Heart left ventricle (tissue), 16 donors: ENCODE measurements around the gene KLHL29. TPM values are rescaled to one million over a fixed set of nuclear protein-coding genes. Genes with fewer than 3 reads are reported as not detected.
A peak's percentile ranks its signal among the peaks of the same experiment; 100 is the strongest.

ENCODE experiments used
- ATAC-seq, 4 donors: fragments of 200-7000 bp; cut with Tn5 transposase; one replicate each; pipeline ENCODE4 v1.9.1; 2020 to 2022; ENCODE audit warnings: moderate library complexity in 4 of 4, mild to moderate bottlenecking in 3 of 4, moderate number of reproducible peaks in 1 of 4
- DNase-seq, 5 donors: peaks; one replicate each; pipeline ENCODE4 v3.0.0-alpha.2; 2020
- H3K27ac ChIP-seq, 12 donors: fragments of 200-600 bp; sonication (generic) in 4 of 12; one replicate each; pipeline versions ENCODE4 v1.5.0 to v1.8.0; 2016 to 2022; ENCODE audit warnings: mild to moderate bottlenecking in 2 of 12
- H3K27me3 ChIP-seq, 9 donors: fragments of 200-600 bp; sonication (generic) in 2 of 9; one replicate each; pipeline versions ENCODE4 v1.5.1 to v1.8.0; 2016 to 2022; ENCODE audit warnings: mild to moderate bottlenecking in 3 of 9
- H3K36me3 ChIP-seq, 9 donors: fragments of 200-600 bp; sonication (generic) in 2 of 9; one replicate each; pipeline versions ENCODE4 v1.5.0 to v1.8.0; 2018 to 2022; ENCODE audit warnings: mild to moderate bottlenecking in 2 of 9
- H3K4me1 ChIP-seq, 12 donors: fragments of 200-600 bp; sonication (generic) in 4 of 12; one replicate each; pipeline versions ENCODE4 v1.5.0 to v1.8.0; 2016 to 2022; ENCODE audit warnings: mild to moderate bottlenecking in 3 of 12
- H3K4me3 ChIP-seq, 12 donors: fragments of 200-600 bp; sonication (generic) in 4 of 12; one replicate each; pipeline versions ENCODE4 v1.5.0 to v1.8.0; 2017 to 2022; ENCODE audit warnings: mild to moderate bottlenecking in 9 of 12, moderate library complexity in 4 of 12
- H3K9me3 ChIP-seq, 12 donors: fragments of 200-600 bp; sonication (generic) in 4 of 12; one replicate each; pipeline versions ENCODE4 v1.5.0 to v1.8.0; 2016 to 2022; ENCODE audit warnings: mild to moderate bottlenecking in 1 of 12
- POLR2A ChIP-seq, 2 donors: fragments of 450-650 bp; IDR thresholded peaks; one replicate each; pipeline ENCODE4 v1.6.1; 2017; ENCODE audit warnings: antibody characterized with exemption in 2 of 2, mild to moderate bottlenecking in 2 of 2, moderate library complexity in 2 of 2
- WGBS, 4 donors: extraction: QIAGEN DNeasy Blood & Tissue Kit in 2 of 4; methylation state at CpG; one replicate each; pipeline versions ENCODE4 v1.1.5 to v1.1.7; 2013 to 2018; 5-methylcytosine and 5-hydroxymethylcytosine counted together
- intact Hi-C, 10 donors: fragments of 100-400 bp; cut with DNase I; formaldehyde crosslinking; loops; one replicate each; pipeline versions ENCODE4 v1.11.1 to v1.14.2; 2022
- polyA plus RNA-seq, 2 donors: library from polyadenylated mRNA; stranded (reverse); fragments of 200-250 nt; gene quantifications; one replicate each; pipeline ENCODE4 v1.2.3, GENCODE V29; 2013
- total RNA-seq, 9 donors: library from RNA; depleted of rRNA in 2 of 9; stranded (reverse); fragments of >200 nt in 2 of 9; fragmentation: NEBNext Ultra II Directional in 3 of 9; extraction: Animal tissue kit (Norgen Biotek cat#: 25700) in 3 of 9; gene quantifications; one replicate each; pipeline versions ENCODE4 v1.1.0 to v1.2.4, GENCODE V29; 2016 to 2023
- TF ChIP-seq, protein P1 (sequence below), 12 donors: fragments of 200-600 bp; sonication (generic) in 4 of 12; IDR thresholded peaks; one replicate each; pipeline versions ENCODE4 v1.5.0 to v1.8.0; 2018 to 2022; ENCODE audit warnings: antibody characterized with exemption in 12 of 12, mild to moderate bottlenecking in 5 of 12
- donor health status: ischemic (EF 13 %, LVEDD 7.1; RV severe dilation, severe dysfunction).
- donor health status: healthy with polysubstance abuse.
- donor health status: DM: no; HTN: yes; CAD: no.
- donor health status: DM: no; HTN: no; CAD: no.
- donor health status: ischemic (EF 25% LVEDD 6.9; RV normal size, moderate dysfunction).
- donor health status: ischemic (EF 25% LVEDD 5.7; RV mildly dilated, moderate dysfunction).
- donor health status: healthy.
- donor health status: DM: yes; HTN: yes; CAD: no.
- donor health status: ischemic (EF 35%, LVEDD 5.7; RV mildly dilated, moderate dysfunction).
- donor health status: nonischemic (EF 11% LVEDD 7.7; RV severe dilation, severe dysfunction).
- donor health status: DM: yes; HTN: yes; CAD: no.
- donor health status: PGD.
- donor health status: ischemic (EF 29% LVEDD 5.4; RV normal size, mild dysfunction).
- donor health status: nonischemic (EF 23%, LVEDD 6.1; RV moderate dilation, normal function).

The KLHL29 gene
- total and polyA plus RNA-seq, 11 donors, result 0.74 to 2.7 (median 1.1) TPM

DNA sequence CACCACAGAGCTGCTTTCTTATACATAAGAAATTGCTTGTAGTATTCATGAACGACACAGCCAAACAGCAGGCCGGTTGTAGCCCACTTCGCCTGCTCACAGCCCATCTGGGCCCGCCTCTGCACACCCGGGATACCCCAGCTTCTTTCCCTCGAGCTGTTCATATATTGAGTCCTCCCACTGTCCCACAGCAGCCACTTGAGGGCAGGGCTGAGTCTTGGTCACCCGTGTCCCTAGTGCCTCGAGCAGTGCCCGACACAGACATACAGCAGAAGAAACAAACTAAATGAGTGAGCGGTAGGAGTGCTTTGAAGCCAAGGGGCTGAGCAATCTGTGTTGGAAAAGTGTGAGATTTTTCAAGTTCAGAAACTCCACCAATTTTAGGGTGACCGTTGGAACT, 251.4 kb downstream of the KLHL29 start:
- H3K9me3 ChIP-seq, result no peaks in the 10 kb centered on the region
- 40 to 69% (median 63%) methylated on average over 11 of the region's 11 CpGs for WGBS, 4 donors
- no peak for TF ChIP-seq POLR2A (IDR thresholded peaks at IDR 0.05)
- TF ChIP-seq, protein P1, sequence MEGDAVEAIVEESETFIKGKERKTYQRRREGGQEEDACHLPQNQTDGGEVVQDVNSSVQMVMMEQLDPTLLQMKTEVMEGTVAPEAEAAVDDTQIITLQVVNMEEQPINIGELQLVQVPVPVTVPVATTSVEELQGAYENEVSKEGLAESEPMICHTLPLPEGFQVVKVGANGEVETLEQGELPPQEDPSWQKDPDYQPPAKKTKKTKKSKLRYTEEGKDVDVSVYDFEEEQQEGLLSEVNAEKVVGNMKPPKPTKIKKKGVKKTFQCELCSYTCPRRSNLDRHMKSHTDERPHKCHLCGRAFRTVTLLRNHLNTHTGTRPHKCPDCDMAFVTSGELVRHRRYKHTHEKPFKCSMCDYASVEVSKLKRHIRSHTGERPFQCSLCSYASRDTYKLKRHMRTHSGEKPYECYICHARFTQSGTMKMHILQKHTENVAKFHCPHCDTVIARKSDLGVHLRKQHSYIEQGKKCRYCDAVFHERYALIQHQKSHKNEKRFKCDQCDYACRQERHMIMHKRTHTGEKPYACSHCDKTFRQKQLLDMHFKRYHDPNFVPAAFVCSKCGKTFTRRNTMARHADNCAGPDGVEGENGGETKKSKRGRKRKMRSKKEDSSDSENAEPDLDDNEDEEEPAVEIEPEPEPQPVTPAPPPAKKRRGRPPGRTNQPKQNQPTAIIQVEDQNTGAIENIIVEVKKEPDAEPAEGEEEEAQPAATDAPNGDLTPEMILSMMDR (IDR thresholded peaks at IDR 0.05), result peak in 11 of 12 donors; percentile 19 to 55 (median 38)
- intact Hi-C loops, result loop anchor here in 1 of 10 donors (5.0 kb wide), 1 partner anchor 126 kb away; no protein-coding TSS in a partner anchor
- DNase-seq, result peak in 3 of 5 donors; percentile 43 to 68 (median 57)
- peaks cover 0 to 10% (median 0%) of the 10 kb centered on the region in 9 donors for H3K36me3 ChIP-seq
- no peaks in the 10 kb centered on the region for H3K27me3 ChIP-seq
- H3K27ac ChIP-seq, result peak overlapping the region in 10 of 12 donors; percentile 1 to 79 (median 56)
- H3K4me1 ChIP-seq, result peaks cover 5 to 19% (median 13%) of the 10 kb centered on the region in 12 donors
- peak in 3 of 4 donors; percentile 57 to 70 (median 68) for ATAC-seq
- H3K4me3 ChIP-seq, result no peak overlapping the region

DNA sequence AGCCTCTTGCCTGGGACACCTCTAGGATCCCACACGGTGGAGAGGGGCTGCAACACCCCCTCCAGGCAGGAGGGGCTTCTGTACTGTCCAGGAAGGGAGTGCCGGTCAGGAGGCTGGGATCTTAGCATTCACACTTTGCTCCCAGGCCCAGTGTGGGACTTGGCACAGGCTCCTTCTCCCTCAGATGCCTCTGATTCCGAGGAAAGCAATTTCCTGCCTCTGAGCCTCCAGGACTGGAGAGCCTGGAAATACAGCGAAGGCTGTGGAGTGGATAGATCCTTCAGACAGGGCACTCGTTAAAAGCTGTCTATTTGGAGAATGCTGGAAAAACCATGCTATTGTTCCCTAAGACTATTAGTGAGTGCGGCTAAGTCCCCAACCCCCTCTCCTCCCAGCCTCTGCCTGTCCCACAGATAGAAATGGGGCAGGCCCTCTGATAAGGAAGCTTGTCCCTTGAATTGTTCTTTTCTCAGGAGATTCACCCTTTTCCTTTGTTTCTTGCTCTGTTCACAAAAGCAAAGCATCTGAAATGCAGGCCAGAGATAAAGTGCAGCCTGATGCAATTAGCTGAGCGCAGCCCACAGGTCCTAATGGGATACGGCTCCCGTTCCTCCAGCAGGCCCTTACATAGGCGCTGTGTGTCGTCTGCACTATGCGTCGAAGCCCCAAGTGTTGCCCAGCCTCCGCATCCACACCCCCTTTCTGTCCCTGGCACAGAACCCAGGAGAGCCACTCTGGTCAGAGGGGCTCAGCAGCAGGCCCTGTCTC, 252.2 kb downstream of the KLHL29 start:
- Histone ChIP-seq H3K9me3 (no peaks in the 10 kb centered on the region), H3K27ac (peak overlapping the region; percentile 1 to 79 (median 58)), H3K4me1 (peaks cover 5 to 19% (median 13%) of the 10 kb centered on the region in 12 donors), H3K36me3 (peaks cover 0 to 10% (median 0%) of the 10 kb centered on the region in 9 donors), H3K4me3 (no peak overlapping the region), H3K27me3 (no peaks in the 10 kb centered on the region)
- DNase-seq, result peak in 3 of 5 donors; percentile 40 to 56 (median 52)
- ATAC-seq, result peak; percentile 17 to 81 (median 66)
- intact Hi-C loops, result loop anchor here in 1 of 10 donors (5.0 kb wide), 1 partner anchor 125 kb away; no protein-coding TSS in a partner anchor
- 43 to 62% (median 57%) methylated on average over 14 of the region's 14 CpGs for WGBS, 4 donors
- TF ChIP-seq POLR2A (IDR thresholded peaks at IDR 0.05), result no peak
- TF ChIP-seq, protein P1 (IDR thresholded peaks at IDR 0.05), result no peak

DNA sequence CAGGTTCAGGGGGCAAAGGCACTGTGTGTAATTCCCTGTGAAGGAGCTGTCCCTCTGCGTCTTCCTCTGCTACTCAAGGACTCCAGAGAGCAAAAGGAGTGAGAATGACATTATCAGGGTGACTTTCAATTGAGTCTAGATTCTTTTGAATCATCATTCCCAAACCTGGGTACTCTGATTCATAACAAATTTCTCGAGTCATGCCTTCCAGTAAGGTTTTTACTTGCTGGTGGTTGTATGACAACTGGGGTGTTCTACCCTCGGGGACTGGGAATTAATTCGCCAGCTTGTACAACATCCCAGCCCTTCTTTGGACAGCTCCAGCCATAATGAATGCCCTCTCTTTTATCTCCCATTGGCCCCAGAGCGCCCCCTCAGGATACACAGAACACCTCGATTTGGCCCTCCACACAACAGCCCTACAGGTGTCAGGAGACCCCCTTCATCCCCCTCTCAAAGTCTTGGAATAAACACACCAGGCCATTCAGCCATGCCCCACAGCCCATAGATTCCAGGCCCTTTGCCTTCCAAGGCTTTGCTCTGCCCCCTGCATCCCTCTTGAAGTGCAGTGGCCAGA, 254.5 kb downstream of the KLHL29 start:
- Histone ChIP-seq H3K27ac (no peak overlapping the region), H3K9me3 (peaks cover 0 to 4% (median 0%) of the 10 kb centered on the region in 12 donors), H3K36me3 (peaks cover 0 to 21% (median 0%) of the 10 kb centered on the region in 9 donors), H3K4me3 (no peak overlapping the region), H3K4me1 (peaks cover 5 to 19% (median 13%) of the 10 kb centered on the region in 12 donors), H3K27me3 (no peaks in the 10 kb centered on the region)
- TF ChIP-seq, protein P1 (IDR thresholded peaks at IDR 0.05), result no peak
- TF ChIP-seq POLR2A (IDR thresholded peaks at IDR 0.05), result no peak
- WGBS, 4 donors, result 80 to 92% (median 87%) methylated on average over 6 of the region's 6 CpGs
- no peak for ATAC-seq
- no peak for DNase-seq
- intact Hi-C loops, result loop anchor here in 1 of 10 donors (5.0 kb wide), 1 partner anchor 123 kb away; no protein-coding TSS in a partner anchor

DNA sequence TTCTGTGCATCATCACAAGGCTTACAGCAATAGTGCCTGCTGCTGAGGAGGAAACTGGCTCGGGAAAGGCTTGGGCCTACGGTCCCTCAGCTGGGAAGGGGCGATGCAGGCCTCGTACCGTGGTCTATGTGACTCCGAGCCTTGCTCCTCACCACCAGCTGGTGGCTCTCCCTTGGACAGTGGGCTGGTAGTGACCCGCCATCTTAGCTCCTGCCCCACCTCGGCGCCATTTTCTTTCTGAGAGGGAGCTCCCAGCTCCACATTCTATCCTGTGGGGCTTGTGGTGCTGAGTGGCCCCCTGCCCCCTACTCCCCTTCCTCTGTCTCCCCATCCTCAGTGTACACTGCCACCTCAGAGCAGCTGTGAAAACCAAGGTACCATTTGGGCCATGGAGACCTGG, 255.7 kb downstream of the KLHL29 start:
- ATAC-seq, result no peak
- 96 to 100% (median 98%) methylated on average over 9 of the region's 9 CpGs for WGBS, 4 donors

More for the DNA sequence above, 255.7 kb downstream of the KLHL29 start:
- H3K27ac ChIP-seq, result no peak overlapping the region
- no peak overlapping the region for H3K4me3 ChIP-seq
- TF ChIP-seq POLR2A (IDR thresholded peaks at IDR 0.05), result no peak
- TF ChIP-seq, protein P1 (IDR thresholded peaks at IDR 0.05), result no peak
- H3K4me1 ChIP-seq, result peaks cover 5 to 19% (median 13%) of the 10 kb centered on the region in 12 donors
- intact Hi-C loops, result loop anchor here in 3 of 10 donors (10.0 kb wide), 2 partner anchors 114 to 124 kb away; no protein-coding TSS in a partner anchor
- no peaks in the 10 kb centered on the region for H3K27me3 ChIP-seq
- DNase-seq, result no peak
- peaks cover 0 to 4% (median 0%) of the 10 kb centered on the region in 12 donors for H3K9me3 ChIP-seq
- H3K36me3 ChIP-seq, result peaks cover 0 to 21% (median 0%) of the 10 kb centered on the region in 9 donors
